ENCODE measurements around the gene ATP6V0B. TPM values are rescaled to one million over a fixed set of nuclear protein-coding genes. Genes with fewer than 3 reads are reported as not detected.

The ATP6V0B gene
- total and polyA plus RNA-seq, 4 donors = 69.5 to 277 (median 129) TPM

- WGBS = 84% methylated on average over 3 of the region's 3 CpGs
- H3K4me1 ChIP-seq (ENCODE audit: control insufficient read depth in 4 of 4, insufficient read depth in 4 of 4, low read length in 3 of 4) = peaks cover 0 to 13% (median 6%) of the 10 kb centered on the region in 4 donors
- TF ChIP-seq FOXA1 (IDR thresholded peaks at IDR 0.05) (no peak), RXRA (IDR thresholded peaks at IDR 0.05) (no peak), YY1 (IDR thresholded peaks at IDR 0.05) (no peak), NR2F2 (IDR thresholded peaks at IDR 0.05) (no peak), EGR1 (IDR thresholded peaks at IDR 0.05; ENCODE audit: low read depth in 2 of 2) (no peak), RAD21 (IDR thresholded peaks at IDR 0.05) (no peak), ATF3 (IDR thresholded peaks at IDR 0.05) (no peak), JUND (IDR thresholded peaks at IDR 0.05) (no peak), HNF4A (conservative IDR thresholded peaks at IDR 0.05) (no peak), CTCF (IDR thresholded peaks at IDR 0.05; ENCODE audit: low read depth, low read length, missing input control) (no peak), TAF1 (conservative IDR thresholded peaks at IDR 0.05) (no peak)
- TF ChIP-seq, protein P1, sequence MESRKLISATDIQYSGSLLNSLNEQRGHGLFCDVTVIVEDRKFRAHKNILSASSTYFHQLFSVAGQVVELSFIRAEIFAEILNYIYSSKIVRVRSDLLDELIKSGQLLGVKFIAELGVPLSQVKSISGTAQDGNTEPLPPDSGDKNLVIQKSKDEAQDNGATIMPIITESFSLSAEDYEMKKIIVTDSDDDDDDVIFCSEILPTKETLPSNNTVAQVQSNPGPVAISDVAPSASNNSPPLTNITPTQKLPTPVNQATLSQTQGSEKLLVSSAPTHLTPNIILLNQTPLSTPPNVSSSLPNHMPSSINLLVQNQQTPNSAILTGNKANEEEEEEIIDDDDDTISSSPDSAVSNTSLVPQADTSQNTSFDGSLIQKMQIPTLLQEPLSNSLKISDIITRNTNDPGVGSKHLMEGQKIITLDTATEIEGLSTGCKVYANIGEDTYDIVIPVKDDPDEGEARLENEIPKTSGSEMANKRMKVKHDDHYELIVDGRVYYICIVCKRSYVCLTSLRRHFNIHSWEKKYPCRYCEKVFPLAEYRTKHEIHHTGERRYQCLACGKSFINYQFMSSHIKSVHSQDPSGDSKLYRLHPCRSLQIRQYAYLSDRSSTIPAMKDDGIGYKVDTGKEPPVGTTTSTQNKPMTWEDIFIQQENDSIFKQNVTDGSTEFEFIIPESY (IDR thresholded peaks at IDR 0.05) = no peak
- no peak overlapping the region for H3K27ac ChIP-seq (ENCODE audit: low read depth in 1 of 2, low read length in 2 of 2)
- H3K27me3 ChIP-seq (ENCODE audit: control insufficient read depth in 4 of 4, insufficient read depth in 4 of 4, low read length in 3 of 4) = no peaks in the 10 kb centered on the region
- no peak for DNase-seq (ENCODE audit: low spot score)
- H3K4me3 ChIP-seq (ENCODE audit: low read depth in 1 of 3, low read length in 3 of 3) = no peak overlapping the region
- H3K9me3 ChIP-seq (ENCODE audit: control insufficient read depth in 4 of 4, low read length in 3 of 4) = no peaks in the 10 kb centered on the region
- H3K9ac ChIP-seq (ENCODE audit: low read depth in 1 of 2, low read length in 2 of 2) = no peak overlapping the region
- H3K36me3 ChIP-seq (ENCODE audit: control insufficient read depth in 4 of 4, insufficient read depth in 3 of 4, low read depth in 1 of 4, low read length in 3 of 4) = no peaks in the 10 kb centered on the region
Measured at GRCh38 chr1:44025816-44026215, 51.1 kb downstream of the ATP6V0B start.

GRCh38 chr1:44027320-44027719 is 52.6 kb downstream of the ATP6V0B start:
- no peak overlapping the region for H3K27ac ChIP-seq (ENCODE audit: low read depth in 1 of 2, low read length in 2 of 2)
- no peak for DNase-seq (ENCODE audit: low spot score)
- H3K9ac ChIP-seq (ENCODE audit: low read depth in 1 of 2, low read length in 2 of 2) = no peak overlapping the region
- no peaks in the 10 kb centered on the region for H3K27me3 ChIP-seq (ENCODE audit: control insufficient read depth in 4 of 4, insufficient read depth in 4 of 4, low read length in 3 of 4)
- H3K36me3 ChIP-seq (ENCODE audit: control insufficient read depth in 4 of 4, insufficient read depth in 3 of 4, low read depth in 1 of 4, low read length in 3 of 4) = no peaks in the 10 kb centered on the region
- H3K4me1 ChIP-seq (ENCODE audit: control insufficient read depth in 4 of 4, insufficient read depth in 4 of 4, low read length in 3 of 4) = peaks cover 3 to 27% (median 10%) of the 10 kb centered on the region in 4 donors
- 93% methylated on average over 3 of the region's 3 CpGs for whole genome bisulfite sequencing
- no peaks in the 10 kb centered on the region for H3K9me3 ChIP-seq (ENCODE audit: control insufficient read depth in 4 of 4, low read length in 3 of 4)
- no peak for TF ChIP-seq RAD21 (IDR thresholded peaks at IDR 0.05)
- no peak for TF ChIP-seq FOXA2 (IDR thresholded peaks at IDR 0.05)
- TF ChIP-seq, protein P2, sequence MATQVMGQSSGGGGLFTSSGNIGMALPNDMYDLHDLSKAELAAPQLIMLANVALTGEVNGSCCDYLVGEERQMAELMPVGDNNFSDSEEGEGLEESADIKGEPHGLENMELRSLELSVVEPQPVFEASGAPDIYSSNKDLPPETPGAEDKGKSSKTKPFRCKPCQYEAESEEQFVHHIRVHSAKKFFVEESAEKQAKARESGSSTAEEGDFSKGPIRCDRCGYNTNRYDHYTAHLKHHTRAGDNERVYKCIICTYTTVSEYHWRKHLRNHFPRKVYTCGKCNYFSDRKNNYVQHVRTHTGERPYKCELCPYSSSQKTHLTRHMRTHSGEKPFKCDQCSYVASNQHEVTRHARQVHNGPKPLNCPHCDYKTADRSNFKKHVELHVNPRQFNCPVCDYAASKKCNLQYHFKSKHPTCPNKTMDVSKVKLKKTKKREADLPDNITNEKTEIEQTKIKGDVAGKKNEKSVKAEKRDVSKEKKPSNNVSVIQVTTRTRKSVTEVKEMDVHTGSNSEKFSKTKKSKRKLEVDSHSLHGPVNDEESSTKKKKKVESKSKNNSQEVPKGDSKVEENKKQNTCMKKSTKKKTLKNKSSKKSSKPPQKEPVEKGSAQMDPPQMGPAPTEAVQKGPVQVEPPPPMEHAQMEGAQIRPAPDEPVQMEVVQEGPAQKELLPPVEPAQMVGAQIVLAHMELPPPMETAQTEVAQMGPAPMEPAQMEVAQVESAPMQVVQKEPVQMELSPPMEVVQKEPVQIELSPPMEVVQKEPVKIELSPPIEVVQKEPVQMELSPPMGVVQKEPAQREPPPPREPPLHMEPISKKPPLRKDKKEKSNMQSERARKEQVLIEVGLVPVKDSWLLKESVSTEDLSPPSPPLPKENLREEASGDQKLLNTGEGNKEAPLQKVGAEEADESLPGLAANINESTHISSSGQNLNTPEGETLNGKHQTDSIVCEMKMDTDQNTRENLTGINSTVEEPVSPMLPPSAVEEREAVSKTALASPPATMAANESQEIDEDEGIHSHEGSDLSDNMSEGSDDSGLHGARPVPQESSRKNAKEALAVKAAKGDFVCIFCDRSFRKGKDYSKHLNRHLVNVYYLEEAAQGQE (IDR thresholded peaks at IDR 0.05) = no peak
- TF ChIP-seq, protein P1 (IDR thresholded peaks at IDR 0.05) = no peak
- TF ChIP-seq EGR1 (IDR thresholded peaks at IDR 0.05; ENCODE audit: low read depth in 2 of 2) = no peak
- TF ChIP-seq TAF1 (conservative IDR thresholded peaks at IDR 0.05) = no peak
- TF ChIP-seq ATF3 (IDR thresholded peaks at IDR 0.05) = no peak
- no peak for TF ChIP-seq FOXA1 (IDR thresholded peaks at IDR 0.05)
- TF ChIP-seq, protein P3, sequence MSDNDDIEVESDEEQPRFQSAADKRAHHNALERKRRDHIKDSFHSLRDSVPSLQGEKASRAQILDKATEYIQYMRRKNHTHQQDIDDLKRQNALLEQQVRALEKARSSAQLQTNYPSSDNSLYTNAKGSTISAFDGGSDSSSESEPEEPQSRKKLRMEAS (IDR thresholded peaks at IDR 0.05) = no peak
- TF ChIP-seq CTCF (IDR thresholded peaks at IDR 0.05; ENCODE audit: low read depth, low read length, missing input control) = no peak
- TF ChIP-seq HNF4A (conservative IDR thresholded peaks at IDR 0.05) = no peak
- no peak for TF ChIP-seq SP1 (IDR thresholded peaks at IDR 0.05)
- no peak for TF ChIP-seq NR2F2 (IDR thresholded peaks at IDR 0.05)
- H3K4me3 ChIP-seq (ENCODE audit: low read depth in 1 of 3, low read length in 3 of 3) = no peak overlapping the region

Measured in liver (tissue), 9 donors.